ENCODE measurements around the gene TRPT1. TPM values are rescaled to one million over a fixed set of nuclear protein-coding genes. Genes with fewer than 3 reads are reported as not detected.

Gene TRPT1
- total and polyA plus RNA-seq, 2 of the 4 experiments (the other 2 are of a cell fraction), result 63.2 to 81.9 TPM

- TF ChIP-seq SMC3 (IDR thresholded peaks at IDR 0.05; ENCODE audit: low read depth, low read length), result no peak
Measured at GRCh38 chr11:64224891-64225607, 937 bp downstream of the TRPT1 start (continued).

GRCh38 chr11:64224151-64224890 is 1.7 kb downstream of the TRPT1 start:
- Histone ChIP-seq H2BK5ac (ENCODE audit: low read depth, low read length, poor library complexity, severe bottlenecking) (no peak overlapping the region), H3K9me3 (ENCODE audit: control insufficient read depth, insufficient read depth, low read length) (no peaks in the 10 kb centered on the region), H2AK5ac (ENCODE audit: low read depth, low read length) (no peak overlapping the region), H3K9ac (ENCODE audit: low read depth, low read length) (no peak overlapping the region), H3K56ac (ENCODE audit: extremely low read depth, insufficient read depth, low read length) (no peak overlapping the region), H4K20me1 (ENCODE audit: insufficient read depth, low read length) (no peaks in the 10 kb centered on the region; the same call in 1 of the 2 replicates), H2BK120ac (ENCODE audit: low read depth, low read length) (no peak overlapping the region), H2AFZ (replicated peaks; ENCODE audit: low read length, poor library complexity) (no peak overlapping the region), H4K8ac (ENCODE audit: low read depth in 2 of 2, low read length in 2 of 2) (no peak overlapping the region), H3K4me1 (ENCODE audit: control insufficient read depth, insufficient read depth, low read length) (peaks cover 14% of the 10 kb centered on the region), H4K91ac (ENCODE audit: insufficient read depth, low read depth, low read length) (no peak overlapping the region), H4K5ac (ENCODE audit: low read depth, low read length) (no peak overlapping the region), H3K27ac (ENCODE audit: insufficient read depth, low read length) (no peak overlapping the region), H2BK15ac (ENCODE audit: low read depth, low read length) (no peak overlapping the region), H3K79me1 (ENCODE audit: low read depth in 1 of 2, low read length in 2 of 2) (peaks cover 22 to 47% of the 10 kb centered on the region in 2 experiments; a peak in 3 of 4 replicates), H3K4ac (ENCODE audit: low read depth, low read length) (no peak overlapping the region), H3K23ac (ENCODE audit: low read depth, low read length) (no peak overlapping the region), H3K9me1 (ENCODE audit: insufficient read depth, low read length) (peaks cover 19% of the 10 kb centered on the region), H3K36me3 (ENCODE audit: control insufficient read depth, insufficient read depth, low read length) (peaks cover 5% of the 10 kb centered on the region), H3K4me2 (ENCODE audit: low read depth, low read length) (no peak overlapping the region), H2AK9ac (replicated peaks; ENCODE audit: low read depth, low read length, poor library complexity) (peak overlapping the region; percentile 65), H3K14ac (replicated peaks; ENCODE audit: low read depth, low read length) (no peak overlapping the region), H3K27me3 (ENCODE audit: control insufficient read depth, insufficient read depth, low read length) (no peaks in the 10 kb centered on the region), H3K4me3 (ENCODE audit: insufficient read depth, low read depth, low read length) (no peak overlapping the region), H2BK20ac (ENCODE audit: low read depth, low read length) (no peak overlapping the region), H3K18ac (ENCODE audit: low read depth, low read length) (no peak overlapping the region)
- BruUV-seq (replicated peaks), result TSS peak; percentile 49
- ChIA-PET POLR2A (ENCODE audit: unreplicated experiment) (interaction anchor here (0.5 kb wide), 1 partner anchor 1452 kb away, joined by 4 read pairs; no protein-coding TSS in a partner anchor), CTCF (no interaction called here)
- 95% methylated on average over 15 of the region's 17 CpGs; no CpG with 5 or more reads in 1 of the 2 experiments for WGBS, 2 experiments (ENCODE audit: extremely low coverage in 2 of 2, insufficient read length in 1 of 2)
- intact Hi-C loops (cut with micrococcal nuclease) (no loop called here), dilution Hi-C loops (cut with HindIII; ENCODE audit: low sequenced_read_pairs, unreplicated experiment) (no loop called here), in situ Hi-C loops (cut with MboI; ENCODE audit: low sequenced_read_pairs) (no loop called here)
- TF ChIP-seq SMC3 (IDR thresholded peaks at IDR 0.05; ENCODE audit: low read depth, low read length), result no peak
- no peak for TF ChIP-seq MAFK (IDR thresholded peaks at IDR 0.05; ENCODE audit: low read depth, low read length)
- TF ChIP-seq MXI1 (IDR thresholded peaks at IDR 0.05; ENCODE audit: borderline replicate concordance, low read depth, low read length), result no peak
- TF ChIP-seq RAD21 (IDR thresholded peaks at IDR 0.05; ENCODE audit: low read length), result no peak
- ATAC-seq (ENCODE audit: low read depth), result no peak
- DNase-seq, result no peak

All from IMR-90 (cell line).